Natural killer cell (primary cell): ENCODE data around the gene DISC1. TPM values are rescaled to one million over a fixed set of nuclear protein-coding genes. Genes with fewer than 3 reads are reported as not detected.

Source experiments
- ATAC-seq, 3 donors: fragments of 150-1000 bp in 2 of 3; fragments of 200-7000 bp in 1 of 3; cut with Tn5 transposase; 1 replicate in 1 of 3; 2 replicates in 2 of 3; pipeline ENCODE4 v1.10.0; 2021; ENCODE audit warnings: mild to moderate bottlenecking in 2 of 3, moderate library complexity in 2 of 3
- DNase-seq, 2 donors: peaks; one replicate each; pipeline versions ENCODE4 v3.0.0 to v3.0.0-alpha.2; 2013 to 2021; ENCODE audit warnings: mixed read lengths in 1 of 2
- H3K27ac ChIP-seq: one replicate; pipeline ENCODE4 v1.5.1; 2013; ENCODE audit warnings: mild to moderate bottlenecking, low read length
- H3K27me3 ChIP-seq: one replicate; pipeline ENCODE4 v1.6.1; 2013; ENCODE audit warnings: low read length; ENCODE audit not compliant: control insufficient read depth, insufficient read depth
- H3K36me3 ChIP-seq: one replicate; pipeline ENCODE4 v1.6.1; 2013; ENCODE audit warnings: low read length; ENCODE audit not compliant: control insufficient read depth, insufficient read depth
- H3K4me1 ChIP-seq: one replicate; pipeline ENCODE4 v1.6.1; 2013; ENCODE audit warnings: low read length; ENCODE audit not compliant: control insufficient read depth, insufficient read depth
- H3K4me3 ChIP-seq: one replicate; pipeline ENCODE4 v1.5.1; 2013; ENCODE audit warnings: low read length
- H3K9me3 ChIP-seq: one replicate; pipeline ENCODE4 v1.6.1; 2013; ENCODE audit warnings: low read length; ENCODE audit not compliant: control insufficient read depth, insufficient read depth
- H3K27ac Mint-ChIP-seq, 2 donors: one replicate each; pipeline ENCODE4 v1.8.0; 2022; ENCODE audit warnings: mild to moderate bottlenecking in 2 of 2, mixed read lengths in 2 of 2, moderate library complexity in 1 of 2
- H3K27me3 Mint-ChIP-seq, 2 donors: one replicate each; pipeline ENCODE4 v1.8.0; 2022; ENCODE audit warnings: low read depth in 2 of 2, mixed read lengths in 2 of 2
- H3K36me3 Mint-ChIP-seq: one replicate; pipeline ENCODE4 v1.8.0; 2022; ENCODE audit warnings: mixed read lengths
- H3K4me1 Mint-ChIP-seq, 2 donors: one replicate each; pipeline ENCODE4 v1.8.0; 2022; ENCODE audit warnings: mixed read lengths in 2 of 2
- H3K4me3 Mint-ChIP-seq: one replicate; pipeline ENCODE4 v1.8.0; 2022; ENCODE audit warnings: mild to moderate bottlenecking, moderate library complexity, mixed read lengths
- H3K9me3 Mint-ChIP-seq, 2 donors: one replicate each; pipeline ENCODE4 v1.8.0; 2022; ENCODE audit warnings: mixed read lengths in 2 of 2
- WGBS: methylation state at CpG from one replicate; pipeline ENCODE4 v1.1.7; 2013; ENCODE audit warnings: missing lambda C conversion rate; ENCODE audit not compliant: insufficient coverage; 5-methylcytosine and 5-hydroxymethylcytosine counted together
- intact Hi-C: fragments of 100-400 bp; cut with micrococcal nuclease; formaldehyde crosslinking; loops from one replicate; pipeline ENCODE4 v1.14.2; 2022
- total RNA-seq, 4 donors: library from RNA; stranded (reverse); fragments of 120-200 nt in 1 of 4; gene quantifications; one replicate each; pipeline versions ENCODE4 v1.2.3 to v1.2.4, GENCODE V29; 2013 to 2022
- TF ChIP-seq, protein P1 (sequence below): fragments of 200-600 bp; IDR thresholded peaks from one replicate; pipeline ENCODE4 v1.8.0; 2022; ENCODE audit warnings: antibody characterized with exemption

DISC1 gene
- total RNA-seq, 3 donors from 2014 or later (not counting 1 experiment from before 2014, with no cell fraction given), result 5.9 to 10.7 (median 9.7) TPM

DNA sequence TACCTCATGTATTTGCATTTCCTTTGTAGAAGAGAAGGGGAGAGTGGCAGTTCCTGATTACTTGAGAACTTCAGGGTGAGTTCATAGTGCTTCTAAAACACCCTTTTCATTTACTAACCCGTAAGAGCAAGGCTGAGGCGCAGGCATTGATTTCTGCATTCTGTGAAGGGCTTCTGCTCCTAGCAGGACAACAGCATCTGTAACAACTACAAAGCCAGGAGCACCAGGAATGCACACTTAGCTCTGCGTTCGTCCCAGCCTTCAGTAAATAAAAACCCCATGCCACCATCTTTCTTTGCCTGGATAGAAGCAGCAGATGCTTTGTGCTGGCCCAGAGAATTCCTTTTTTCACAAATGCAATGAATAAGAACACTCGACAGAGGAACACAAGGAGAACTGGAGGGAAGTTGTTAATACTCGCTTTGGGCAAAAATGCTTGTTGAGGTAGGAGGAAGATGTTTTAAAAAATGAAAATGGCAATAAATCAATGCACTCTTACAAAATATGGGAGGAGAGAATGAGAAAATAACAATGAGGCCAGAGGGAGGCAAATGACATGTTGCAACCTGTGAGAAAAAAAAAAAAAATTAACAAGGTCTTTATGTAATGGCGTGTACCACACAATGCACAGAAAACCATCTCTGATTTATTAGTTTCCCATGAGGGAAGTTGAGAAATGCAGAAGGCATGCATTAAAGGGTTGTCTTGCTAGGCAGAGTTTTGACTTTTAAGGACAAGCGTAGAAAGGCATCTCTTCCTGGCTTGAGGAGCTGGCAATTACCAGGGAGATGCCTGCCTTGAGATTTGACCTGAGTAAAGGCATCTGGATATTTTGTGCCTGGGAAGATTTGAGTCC, 418.8 kb downstream of the DISC1 start:
- no peaks in the 10 kb centered on the region for H3K4me1 ChIP-seq
- no peak overlapping the region for H3K27ac ChIP-seq
- no peak overlapping the region for H3K27ac Mint-ChIP-seq
- no peak for DNase-seq
- TF ChIP-seq, protein P1, sequence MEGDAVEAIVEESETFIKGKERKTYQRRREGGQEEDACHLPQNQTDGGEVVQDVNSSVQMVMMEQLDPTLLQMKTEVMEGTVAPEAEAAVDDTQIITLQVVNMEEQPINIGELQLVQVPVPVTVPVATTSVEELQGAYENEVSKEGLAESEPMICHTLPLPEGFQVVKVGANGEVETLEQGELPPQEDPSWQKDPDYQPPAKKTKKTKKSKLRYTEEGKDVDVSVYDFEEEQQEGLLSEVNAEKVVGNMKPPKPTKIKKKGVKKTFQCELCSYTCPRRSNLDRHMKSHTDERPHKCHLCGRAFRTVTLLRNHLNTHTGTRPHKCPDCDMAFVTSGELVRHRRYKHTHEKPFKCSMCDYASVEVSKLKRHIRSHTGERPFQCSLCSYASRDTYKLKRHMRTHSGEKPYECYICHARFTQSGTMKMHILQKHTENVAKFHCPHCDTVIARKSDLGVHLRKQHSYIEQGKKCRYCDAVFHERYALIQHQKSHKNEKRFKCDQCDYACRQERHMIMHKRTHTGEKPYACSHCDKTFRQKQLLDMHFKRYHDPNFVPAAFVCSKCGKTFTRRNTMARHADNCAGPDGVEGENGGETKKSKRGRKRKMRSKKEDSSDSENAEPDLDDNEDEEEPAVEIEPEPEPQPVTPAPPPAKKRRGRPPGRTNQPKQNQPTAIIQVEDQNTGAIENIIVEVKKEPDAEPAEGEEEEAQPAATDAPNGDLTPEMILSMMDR, result no peak
- intact Hi-C loops, result no loop called here
- no peaks in the 10 kb centered on the region for H3K27me3 ChIP-seq
- no peaks in the 10 kb centered on the region for H3K9me3 ChIP-seq
- 91% methylated on average over 7 of the region's 8 CpGs for WGBS
- no peak overlapping the region for H3K4me3 ChIP-seq
- H3K36me3 Mint-ChIP-seq, result no peaks in the 10 kb centered on the region
- H3K9me3 Mint-ChIP-seq, result no peaks in the 10 kb centered on the region
- no peak overlapping the region for H3K4me3 Mint-ChIP-seq
- no peaks in the 10 kb centered on the region for H3K36me3 ChIP-seq
- peaks cover 0 to 11% of the 10 kb centered on the region in 2 donors for H3K27me3 Mint-ChIP-seq
- no peaks in the 10 kb centered on the region for H3K4me1 Mint-ChIP-seq
- no peak for ATAC-seq

DNA sequence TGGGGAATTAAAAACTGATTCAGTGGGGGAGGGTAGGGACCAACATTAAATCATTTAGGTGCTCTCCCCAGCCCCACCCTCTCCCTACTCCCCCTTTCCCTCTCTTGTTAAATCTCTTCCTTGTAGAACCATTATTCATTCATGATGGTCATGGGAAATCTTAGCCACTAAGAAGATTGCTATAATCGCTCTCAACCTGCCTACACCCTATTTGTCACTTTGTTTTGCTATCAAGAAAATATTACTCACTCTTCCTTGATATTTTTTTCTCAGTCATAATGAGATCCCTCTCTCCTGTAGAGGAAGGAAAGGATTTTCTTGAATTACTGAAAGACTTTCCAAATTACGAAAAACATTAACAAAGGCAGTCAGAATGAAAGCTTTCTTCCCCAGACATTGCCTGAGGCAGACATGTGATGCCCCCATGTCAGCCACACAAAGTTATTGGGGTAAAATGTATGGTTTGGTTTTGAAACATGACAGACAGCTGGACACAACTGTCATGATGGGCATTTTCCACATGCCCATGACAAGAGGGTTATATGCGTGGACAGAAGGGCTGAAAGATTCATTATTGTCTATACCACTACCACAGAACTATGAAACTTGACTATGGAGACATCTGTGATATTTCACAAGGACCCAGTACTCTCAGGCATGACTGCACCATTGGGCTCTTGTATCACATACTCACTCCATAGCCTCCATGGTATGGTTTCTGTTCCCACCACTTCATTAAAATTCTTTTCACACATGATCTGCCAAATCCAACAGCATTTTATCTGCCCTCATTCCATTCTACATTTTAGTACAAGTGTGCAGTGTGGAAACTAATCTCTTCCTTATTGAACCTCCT, 420.1 kb downstream of the DISC1 start:
- ATAC-seq, result no peak
- H3K4me3 Mint-ChIP-seq, result no peak overlapping the region
- H3K27ac Mint-ChIP-seq, result no peak overlapping the region
- Histone ChIP-seq H3K9me3 (no peaks in the 10 kb centered on the region), H3K4me3 (no peak overlapping the region), H3K27ac (no peak overlapping the region), H3K4me1 (no peaks in the 10 kb centered on the region), H3K36me3 (no peaks in the 10 kb centered on the region), H3K27me3 (no peaks in the 10 kb centered on the region)
- H3K4me1 Mint-ChIP-seq, result no peaks in the 10 kb centered on the region
- no peak for DNase-seq
- no peaks in the 10 kb centered on the region for H3K9me3 Mint-ChIP-seq
- intact Hi-C loops, result no loop called here
- WGBS, result 63% methylated on average over 3 of the region's 3 CpGs
- H3K36me3 Mint-ChIP-seq, result no peaks in the 10 kb centered on the region
- peaks cover 8 to 11% of the 10 kb centered on the region in 2 donors for H3K27me3 Mint-ChIP-seq
- TF ChIP-seq, protein P1, result no peak

DNA sequence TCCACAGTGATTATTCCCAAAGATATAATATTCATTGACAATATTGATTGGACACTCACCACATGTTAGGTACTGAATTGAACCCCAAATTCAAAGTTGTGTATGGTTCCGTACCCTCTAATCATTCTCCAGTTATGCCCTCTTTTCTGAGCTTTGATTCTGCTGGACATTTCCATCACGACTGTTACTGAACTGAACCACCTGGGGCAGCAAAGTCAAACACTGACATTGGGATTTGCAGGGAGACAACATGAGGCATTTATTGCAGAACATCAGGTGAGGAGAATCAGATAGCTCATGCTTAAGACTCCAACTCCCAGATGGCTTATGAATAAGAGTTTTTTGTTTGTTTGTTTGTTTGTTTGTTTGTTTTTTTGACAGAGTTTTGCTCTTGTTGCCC, 420.9 kb downstream of the DISC1 start:
- Histone ChIP-seq H3K27me3 (no peaks in the 10 kb centered on the region), H3K36me3 (no peaks in the 10 kb centered on the region), H3K9me3 (no peaks in the 10 kb centered on the region), H3K4me1 (no peaks in the 10 kb centered on the region), H3K27ac (no peak overlapping the region), H3K4me3 (no peak overlapping the region)
- Mint-ChIP-seq H3K9me3 (no peaks in the 10 kb centered on the region), H3K4me3 (no peak overlapping the region), H3K27ac (no peak overlapping the region), H3K36me3 (no peaks in the 10 kb centered on the region), H3K4me1 (no peaks in the 10 kb centered on the region), H3K27me3 (peaks cover 8 to 11% of the 10 kb centered on the region in 2 donors)
- TF ChIP-seq, protein P1, result no peak
- ATAC-seq (no peak), DNase-seq (no peak)
- intact Hi-C loops, result no loop called here
- WGBS, result 97% methylated on average over 2 of the region's 2 CpGs
